Adrenal gland (tissue), 12 donors: Measurements from ENCODE around the gene ARHGAP21. TPM values are rescaled to one million over a fixed set of nuclear protein-coding genes. Genes with fewer than 3 reads are reported as not detected.

Experiments used
- DNase-seq, 7 donors: peaks; one replicate each; pipeline ENCODE4 v3.0.0-alpha.2; 2019 to 2020
- H3K27ac ChIP-seq, 5 donors: fragments of 200-600 bp; sonication (generic) in 4 of 5; 1 replicate in 3 of 5; 2 replicates in 2 of 5; pipeline versions ENCODE4 v1.5.1 to v1.8.0; 2016 to 2020; ENCODE audit warnings: mild to moderate bottlenecking in 1 of 5
- H3K27me3 ChIP-seq: fragments of 200-600 bp; 2 replicates; pipeline ENCODE4 v1.8.0; 2021
- H3K36me3 ChIP-seq, 2 donors: fragments of 200-600 bp; replicated peaks in 1 of 2; 1 replicate in 1 of 2; 2 replicates in 1 of 2; pipeline versions ENCODE4 v1.5.1 to v1.8.0; 2018 to 2022
- H3K4me1 ChIP-seq, 2 donors: fragments of 200-600 bp; replicated peaks in 1 of 2; 1 replicate in 1 of 2; 2 replicates in 1 of 2; pipeline versions ENCODE4 v1.5.1 to v1.8.0; 2018 to 2021
- H3K4me3 ChIP-seq, 4 donors: fragments of 200-600 bp; sonication (generic) in 3 of 4; one replicate each; pipeline ENCODE4 v1.5.1; 2016 to 2018
- H3K9me3 ChIP-seq, 3 donors: fragments of 200-600 bp; sonication (generic) in 1 of 3; replicated peaks in 1 of 3; 1 replicate in 2 of 3; 2 replicates in 1 of 3; pipeline versions ENCODE4 v1.5.1 to v1.8.0; 2016 to 2021
- CTCF ChIP-seq, 6 experiments: fragments of 450-650 bp in 4 of 6; fragments of 200-600 bp in 2 of 6; sonication (generic) in 1 of 6; IDR thresholded peaks; 1 replicate in 5 of 6; 2 replicates in 1 of 6; pipeline versions ENCODE4 v1.5.1 to v1.8.0; 2016 to 2021; ENCODE audit warnings: antibody characterized with exemption in 6 of 6, mild to moderate bottlenecking in 2 of 6, moderate library complexity in 1 of 6
- POLR2A ChIP-seq, 2 donors: fragments of 450-650 bp; IDR thresholded peaks; one replicate each; pipeline ENCODE4 v1.6.1; 2017; ENCODE audit warnings: antibody characterized with exemption in 2 of 2, mild to moderate bottlenecking in 2 of 2, moderate library complexity in 1 of 2
- WGBS, 4 donors: extraction: QIAGEN DNeasy Blood & Tissue Kit in 2 of 4; methylation state at CpG; one replicate each; pipeline versions ENCODE4 v1.1.5 to v1.1.7; 2013 to 2017; 5-methylcytosine and 5-hydroxymethylcytosine counted together
- intact Hi-C, 2 donors: fragments of 100-400 bp; cut with DNase I; formaldehyde crosslinking; loops; one replicate each; pipeline versions ENCODE4 v1.14.1 to v1.15.0; 2022 to 2023
- polyA plus RNA-seq, 3 donors: library from polyadenylated mRNA; stranded (reverse); fragments of 200-250 nt in 2 of 3; fragments of 350-450 nt in 1 of 3; fragmentation: Illumina TruSeq in 1 of 3; extraction: RNeasy Lipid Tissue Mini Kit (QIAGEN cat#74804) in 1 of 3; gene quantifications; one replicate each; pipeline ENCODE4 v1.2.3, GENCODE V29; 2013 to 2014
- total RNA-seq, 9 donors: library from RNA; depleted of rRNA in 4 of 9; stranded (reverse); fragments of >200 nt in 4 of 9; fragments of 120-200 nt in 1 of 9; fragmentation: NEBNext Ultra II Directional in 1 of 9; extraction: Animal tissue kit (Norgen Biotek cat#: 25700) in 1 of 9; gene quantifications; one replicate each; pipeline versions ENCODE4 v1.1.0 to v1.2.4, GENCODE V29; 2013 to 2023
- donor health status: healthy with polysubstance abuse.
- donor health status: Bipolar disorder and iron deficiency.
- donor health status: DM: yes; HTN: yes; CAD: no.
- donor health status: DM: no; HTN: no; CAD: no.
- donor health status: DM: no; HTN: no; CAD: no.
- donor health status: DM: yes; HTN: yes; CAD: no.

ARHGAP21 gene
- total and polyA plus RNA-seq, 12 donors = 45.2 to 160 (median 107) TPM

GRCh38 chr10:24737001-24737400, 13.3 kb upstream of the ARHGAP21 start:
- no peak for DNase-seq
- H3K27me3 ChIP-seq = no peaks in the 10 kb centered on the region
- intact Hi-C loops = no loop called here
- TF ChIP-seq POLR2A (IDR thresholded peaks at IDR 0.05) = no peak
- no peak for TF ChIP-seq CTCF (IDR thresholded peaks at IDR 0.05)
- H3K4me3 ChIP-seq = no peak overlapping the region
- H3K27ac ChIP-seq = no peak overlapping the region
- H3K4me1 ChIP-seq = no peaks in the 10 kb centered on the region
- H3K36me3 ChIP-seq = no peaks in the 10 kb centered on the region
- no peaks in the 10 kb centered on the region for H3K9me3 ChIP-seq

GRCh38 chr10:24731942-24732341, 8.3 kb upstream of the ARHGAP21 start:
- H3K27me3 ChIP-seq = no peaks in the 10 kb centered on the region
- no peak for DNase-seq
- no peaks in the 10 kb centered on the region for H3K36me3 ChIP-seq
- no peaks in the 10 kb centered on the region for H3K9me3 ChIP-seq
- H3K27ac ChIP-seq = no peak overlapping the region
- TF ChIP-seq CTCF (IDR thresholded peaks at IDR 0.05) = no peak
- no peak for TF ChIP-seq POLR2A (IDR thresholded peaks at IDR 0.05)
- no peak overlapping the region for H3K4me3 ChIP-seq
- intact Hi-C loops = no loop called here
- no peaks in the 10 kb centered on the region for H3K4me1 ChIP-seq
- WGBS, 4 donors = 77 to 100% (median 84%) methylated on average over 1 of the region's 1 CpG

- intact Hi-C loops = no loop called here
- H3K27ac ChIP-seq = no peak overlapping the region
- no peak for TF ChIP-seq CTCF (IDR thresholded peaks at IDR 0.05)
- TF ChIP-seq POLR2A (IDR thresholded peaks at IDR 0.05) = no peak
- H3K36me3 ChIP-seq = no peaks in the 10 kb centered on the region
- DNase-seq = no peak
- no peaks in the 10 kb centered on the region for H3K27me3 ChIP-seq
- no peaks in the 10 kb centered on the region for H3K9me3 ChIP-seq
- H3K4me1 ChIP-seq = no peaks in the 10 kb centered on the region
- 90 to 94% (median 92%) methylated on average over 3 of the region's 3 CpGs for WGBS, 4 donors
- no peak overlapping the region for H3K4me3 ChIP-seq
Observed at GRCh38 chr10:24730811-24731210, 7.1 kb upstream of the ARHGAP21 start.

- intact Hi-C loops = loop anchor here in 1 of 2 donors (10.0 kb wide), 1 partner anchor 227 kb away; the partner anchor contains the start of gene PRTFDC1
- no peaks in the 10 kb centered on the region for H3K4me1 ChIP-seq
Observed at GRCh38 chr10:24727786-24728185, 4.1 kb upstream of the ARHGAP21 start.

More at GRCh38 chr10:24727786-24728185, 4.1 kb upstream of the ARHGAP21 start:
- no peak for TF ChIP-seq POLR2A (IDR thresholded peaks at IDR 0.05)
- TF ChIP-seq CTCF (IDR thresholded peaks at IDR 0.05) = peak in 1 of 6 experiments; percentile 14
- Histone ChIP-seq H3K27ac (no peak overlapping the region), H3K27me3 (no peaks in the 10 kb centered on the region), H3K36me3 (no peaks in the 10 kb centered on the region), H3K9me3 (no peaks in the 10 kb centered on the region), H3K4me3 (no peak overlapping the region)
- DNase-seq = no peak
- 84 to 88% (median 87%) methylated on average over 9 of the region's 9 CpGs for WGBS, 4 donors
